ENCODE measurements around the gene CLDN15. TPM values are rescaled to one million over a fixed set of nuclear protein-coding genes. Genes with fewer than 3 reads are reported as not detected.

Gene CLDN15
- total and polyA plus RNA-seq, 8 donors = 1.2 to 131 (median 6.0) TPM

GRCh38 chr7:101186844-101187428, 50.7 kb downstream of the CLDN15 start:
- intact Hi-C loops (cut with DNase I; ENCODE audit: low total_unique reads) = no loop called here
- no peak for DNase-seq
- Histone ChIP-seq H3K36me3 (no peaks in the 10 kb centered on the region), H3K4me1 (peaks cover 0 to 7% (median 0%) of the 10 kb centered on the region in 4 donors), H3K27me3 (peaks cover 0 to 49% (median 8%) of the 10 kb centered on the region in 3 donors), H3K9me3 (no peaks in the 10 kb centered on the region), H3K27ac (no peak overlapping the region), H3K4me3 (no peak overlapping the region)
- WGBS, 5 donors = 82 to 86% (median 85%) methylated on average over 4 of the region's 4 CpGs
- no peak for TF ChIP-seq POLR2A (IDR thresholded peaks at IDR 0.05)
- TF ChIP-seq EP300 (IDR thresholded peaks at IDR 0.05) = no peak
- TF ChIP-seq POLR2AphosphoS5 (IDR thresholded peaks at IDR 0.05) = no peak
- no peak for TF ChIP-seq CTCF (IDR thresholded peaks at IDR 0.05)

- Histone ChIP-seq H3K36me3 (no peaks in the 10 kb centered on the region), H3K9me3 (no peaks in the 10 kb centered on the region), H3K27me3 (peaks cover 0 to 57% (median 14%) of the 10 kb centered on the region in 3 donors), H3K4me1 (peaks cover 0 to 7% (median 0%) of the 10 kb centered on the region in 4 donors), H3K27ac (no peak overlapping the region), H3K4me3 (no peak overlapping the region)
- 47 to 63% (median 50%) methylated on average over 6 of the region's 6 CpGs for WGBS, 5 donors
- TF ChIP-seq CTCF (IDR thresholded peaks at IDR 0.05) (no peak), POLR2AphosphoS5 (IDR thresholded peaks at IDR 0.05) (no peak), POLR2A (IDR thresholded peaks at IDR 0.05) (no peak), EP300 (IDR thresholded peaks at IDR 0.05) (no peak)
- intact Hi-C loops (cut with DNase I; ENCODE audit: low total_unique reads) = no loop called here
- DNase-seq = no peak
These were observed 51.4 kb downstream of the CLDN15 start for GRCh38 chr7:101186194-101186593.

- intact Hi-C loops (cut with DNase I; ENCODE audit: low total_unique reads) = no loop called here
- WGBS, 5 donors = 47 to 51% (median 49%) methylated on average over 5 of the region's 5 CpGs
These were observed 52.3 kb downstream of the CLDN15 start for GRCh38 chr7:101185258-101185839.

More at GRCh38 chr7:101185258-101185839, 52.3 kb downstream of the CLDN15 start:
- H3K27me3 ChIP-seq = peaks cover 2 to 65% (median 22%) of the 10 kb centered on the region in 3 donors
- H3K4me3 ChIP-seq = no peak overlapping the region
- TF ChIP-seq POLR2A (IDR thresholded peaks at IDR 0.05) (no peak), CTCF (IDR thresholded peaks at IDR 0.05) (no peak), EP300 (IDR thresholded peaks at IDR 0.05) (no peak), POLR2AphosphoS5 (IDR thresholded peaks at IDR 0.05) (no peak)
- no peaks in the 10 kb centered on the region for H3K36me3 ChIP-seq
- peaks cover 0 to 8% (median under 1%) of the 10 kb centered on the region in 4 donors for H3K4me1 ChIP-seq
- no peak for DNase-seq
- H3K9me3 ChIP-seq = no peaks in the 10 kb centered on the region
- H3K27ac ChIP-seq = no peak overlapping the region

Small RNA genes lying within 50 kb of the gene (small RNA-seq; reads per million reads assigned to genes)
- 0 to 0.15 (median 0) reads per million in 4 donors for gene RNU6-1104P

Other genes with a start within 250 kb of the CLDN15 start
- gene MUC17, start 217.7 kb downstream of the CLDN15 start, total RNA-seq = under 1 TPM in 1 of 5 donors, not detected in 4; 0.73 TPM
- gene MUC17, start 217.7 kb downstream of the CLDN15 start, polyA plus RNA-seq = not detected
- 10 to 100 TPM; 13.6 to 41.1 (median 24.6) TPM for gene TRIM56, start 152.3 kb downstream of the CLDN15 start, total RNA-seq
- gene TRIM56, start 152.3 kb downstream of the CLDN15 start, polyA plus RNA-seq = 1 to 10 TPM; 7.5 to 9.8 (median 8.3) TPM
- 10 to 100 TPM in 2 of 5 donors, 1 to 10 TPM in 2, under 1 TPM in 1; 0.58 to 25.0 (median 8.4) TPM for gene SERPINE1, start 110.7 kb downstream of the CLDN15 start, total RNA-seq
- 10 to 100 TPM in 1 of 3 donors, 1 to 10 TPM in 2; 3.2 to 13.6 (median 4.1) TPM for gene SERPINE1, start 110.7 kb downstream of the CLDN15 start, polyA plus RNA-seq
- gene AP1S1, start 83.3 kb downstream of the CLDN15 start, total RNA-seq = 10 to 100 TPM in 3 of 5 donors, 1 to 10 TPM in 1, not detected in 1; 2.7 to 54.9 (median 17.6) TPM
- 10 to 100 TPM; 34.7 to 71.2 (median 62.3) TPM for gene AP1S1, start 83.3 kb downstream of the CLDN15 start, polyA plus RNA-seq
- 1 to 10 TPM in 1 of 5 donors, under 1 TPM in 1, not detected in 3; 0.55 to 5.8 TPM for gene VGF, start 72.2 kb downstream of the CLDN15 start, total RNA-seq
- under 1 TPM in 2 of 3 donors, not detected in 1; 0.15 to 0.75 TPM for gene VGF, start 72.2 kb downstream of the CLDN15 start, polyA plus RNA-seq
- not detected for gene NAT16, start 57.5 kb downstream of the CLDN15 start, total RNA-seq
- under 1 TPM in 1 of 3 donors, not detected in 2; 0.05 TPM for gene NAT16, start 57.5 kb downstream of the CLDN15 start, polyA plus RNA-seq
- gene MOGAT3, start 36.8 kb downstream of the CLDN15 start, total RNA-seq = 1 to 10 TPM in 2 of 5 donors, not detected in 3; 1.7 to 2.3 TPM
- not detected for gene MOGAT3, start 36.8 kb downstream of the CLDN15 start, polyA plus RNA-seq
- gene PLOD3, start 20.2 kb downstream of the CLDN15 start, total RNA-seq = 100 to 1,000 TPM in 1 of 5 donors, 10 to 100 TPM in 4; 23.1 to 260 (median 46.7) TPM
- gene PLOD3, start 20.2 kb downstream of the CLDN15 start, polyA plus RNA-seq = 10 to 100 TPM; 12.4 to 32.4 (median 30.1) TPM
- gene ZNHIT1, start 19.6 kb downstream of the CLDN15 start, total RNA-seq = 100 to 1,000 TPM in 2 of 5 donors, 10 to 100 TPM in 3; 22.8 to 170 (median 61.3) TPM
- 100 to 1,000 TPM; 117 to 169 (median 165) TPM for gene ZNHIT1, start 19.6 kb downstream of the CLDN15 start, polyA plus RNA-seq
- gene FIS1, start 7.3 kb upstream of the CLDN15 start, total RNA-seq = 100 to 1,000 TPM in 4 of 5 donors, 10 to 100 TPM in 1; 72.4 to 245 (median 192) TPM
- gene FIS1, start 7.3 kb upstream of the CLDN15 start, polyA plus RNA-seq = 100 to 1,000 TPM; 193 to 329 (median 284) TPM
- 10 to 100 TPM in 4 of 5 donors, 1 to 10 TPM in 1; 4.6 to 36.4 (median 13.4) TPM for gene IFT22, start 84.0 kb upstream of the CLDN15 start, total RNA-seq
- 10 to 100 TPM; 20.5 to 31.2 (median 22.6) TPM for gene IFT22, start 84.0 kb upstream of the CLDN15 start, polyA plus RNA-seq
- under 1 TPM in 1 of 5 donors, not detected in 4; 0.55 TPM for gene COL26A1, start 125.1 kb upstream of the CLDN15 start, total RNA-seq
- under 1 TPM in 2 of 3 donors, not detected in 1; 0.20 to 0.31 TPM for gene COL26A1, start 125.1 kb upstream of the CLDN15 start, polyA plus RNA-seq

All from stomach (tissue), 9 donors.